GM18873 (cell line): Measurements from ENCODE around the gene TMEM253.

Experiments
- ATAC-seq: cut with Tn5 transposase; IDR thresholded peaks from one replicate; pipeline ENCODE4 v1.9.1; 2021; ENCODE audit warnings: mild to moderate bottlenecking, moderate library complexity, moderate number of reproducible peaks; ENCODE audit not compliant: unreplicated experiment, low FRiP score

The TMEM253 gene

GRCh38 chr14:21100931-21101330, at the start of gene TMEM253:
Gene TMEM253 (plus strand): TSS chr14:21101066. CDS start chr14:21101344, 278 bp downstream.
- ATAC-seq = no peak

GRCh38 chr14:21053184-21054122, 47.4 kb upstream of the TMEM253 start:
- ATAC-seq = no peak

- no peak for ATAC-seq
Measured at GRCh38 chr14:21054123-21054767, 46.6 kb upstream of the TMEM253 start.

- ATAC-seq = no peak
Measured at GRCh38 chr14:21054768-21055145, 46.1 kb upstream of the TMEM253 start.

- no peak for ATAC-seq
Measured at GRCh38 chr14:21055432-21056117, 45.3 kb upstream of the TMEM253 start.

- no peak for ATAC-seq
Measured at GRCh38 chr14:21056520-21057163, 44.2 kb upstream of the TMEM253 start.

- no peak for ATAC-seq
Measured at GRCh38 chr14:21057803-21058675, 42.8 kb upstream of the TMEM253 start, which contains the start of gene RNASE8. Gene RNASE8 (plus strand): TSS chr14:21057822. CDS start chr14:21057893, 71 bp downstream.

GRCh38 chr14:21058903-21059302, 42.0 kb upstream of the TMEM253 start:
- ATAC-seq = no peak

GRCh38 chr14:21059842-21060613, 40.8 kb upstream of the TMEM253 start:
- no peak for ATAC-seq

GRCh38 chr14:21060614-21061346, 40.1 kb upstream of the TMEM253 start:
- ATAC-seq = no peak

GRCh38 chr14:21061347-21061668, 39.6 kb upstream of the TMEM253 start:
- no peak for ATAC-seq

- no peak for ATAC-seq
Measured at GRCh38 chr14:21063479-21063878, 37.4 kb upstream of the TMEM253 start.

GRCh38 chr14:21066882-21067502, 33.9 kb upstream of the TMEM253 start:
- no peak for ATAC-seq

- ATAC-seq = no peak
Measured at GRCh38 chr14:21068521-21069387, 32.1 kb upstream of the TMEM253 start.

- ATAC-seq = no peak
Measured at GRCh38 chr14:21069388-21070082, 31.3 kb upstream of the TMEM253 start.

GRCh38 chr14:21070083-21070609, 30.7 kb upstream of the TMEM253 start, which contains the start of gene ARHGEF40:
Gene ARHGEF40 (plus strand): TSS chr14:21070304. CDS start chr14:21070397, 93 bp downstream.
- ATAC-seq = no peak
